GM18519 (cell line): ENCODE measurements around the gene VPS37B.
"Not testable (repeated sequence)": the region's sequence is repeated elsewhere in the genome, so short reads cannot be mapped to it uniquely, and the experiment has no call there.

ENCODE experiments used
- ATAC-seq: cut with Tn5 transposase; IDR thresholded peaks from one replicate; pipeline ENCODE4 v1.9.1; 2021; ENCODE audit warnings: mild to moderate bottlenecking, moderate library complexity; ENCODE audit not compliant: unreplicated experiment, low FRiP score

VPS37B gene

DNA sequence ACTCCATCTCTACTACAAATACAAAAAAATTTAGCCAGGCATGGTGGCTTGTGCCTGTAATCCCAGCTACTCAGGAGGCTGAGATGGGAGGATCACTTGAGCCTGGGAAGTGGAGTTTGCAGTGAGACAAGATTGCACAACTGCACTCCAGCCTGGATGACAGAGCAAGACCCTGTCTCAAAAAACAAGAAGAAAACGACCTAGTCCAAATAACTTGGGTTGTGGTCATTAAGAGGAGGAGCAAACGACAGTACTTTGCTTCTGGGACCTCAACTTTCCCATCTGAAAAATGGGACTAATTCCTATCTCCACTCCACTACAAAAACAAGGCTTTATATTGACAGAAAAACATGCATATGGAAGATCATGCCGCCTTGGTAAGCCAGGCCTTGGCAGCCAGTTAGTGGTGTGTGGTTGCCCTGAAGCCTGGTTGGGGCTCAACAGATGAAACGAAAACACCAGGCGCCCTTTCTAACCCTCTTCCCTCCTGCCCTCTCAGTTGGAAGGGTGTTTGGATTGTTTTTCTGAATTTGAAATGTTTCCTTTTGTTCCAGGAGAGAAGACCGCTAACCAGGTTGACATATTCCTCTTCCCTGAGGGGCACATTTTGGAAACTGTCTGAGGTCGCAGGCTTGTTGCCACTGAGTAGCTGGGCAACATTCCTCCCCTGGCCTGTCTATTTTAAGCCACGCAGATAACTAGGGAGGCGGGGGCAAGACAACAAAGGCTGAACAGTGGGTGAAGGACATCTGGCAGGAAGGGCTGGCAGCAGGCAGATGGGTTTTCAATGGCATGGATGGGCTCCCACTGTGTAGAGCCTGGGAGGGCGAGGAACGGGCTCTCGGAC is 13.7 kb upstream of the VPS37B start:
- no peak for ATAC-seq

DNA sequence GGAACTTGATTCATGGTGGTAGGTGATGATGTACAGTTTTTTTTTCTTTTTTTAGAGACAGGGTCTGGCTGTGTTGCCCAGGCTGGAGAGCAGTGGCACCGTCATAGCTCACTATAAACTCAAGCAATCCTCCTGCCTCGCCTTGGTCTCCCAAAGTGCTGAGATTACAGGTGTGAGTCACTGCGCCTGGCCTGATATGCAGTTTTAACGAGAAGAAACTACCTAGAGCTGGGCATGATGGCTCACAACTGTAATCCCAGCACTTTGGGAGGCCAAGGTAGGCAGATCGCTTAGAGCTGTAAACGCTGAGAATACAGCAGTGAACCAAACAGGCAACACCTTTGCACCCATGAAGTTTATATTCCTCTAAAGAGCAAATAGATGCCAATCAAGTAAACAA is 13.0 kb upstream of the VPS37B start:
- ATAC-seq = no peak

DNA sequence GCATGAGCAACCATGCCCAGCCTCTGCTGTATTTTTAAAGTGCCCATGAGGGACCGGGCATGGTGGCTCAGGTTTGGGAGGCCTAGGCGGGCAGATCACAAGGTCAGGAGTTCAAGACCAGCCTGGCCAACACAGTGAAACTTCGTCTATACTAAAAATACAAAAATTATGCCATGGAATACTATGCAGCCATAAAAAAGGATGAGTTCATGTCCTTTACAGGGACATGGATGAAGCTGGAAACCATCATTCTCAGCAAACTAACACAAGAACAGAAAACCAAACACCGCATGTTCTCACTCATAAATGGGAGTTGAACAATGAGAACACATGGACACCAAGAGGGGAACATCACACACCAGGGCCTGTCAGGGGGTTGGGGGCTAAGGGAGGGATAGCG is 9.3 kb upstream of the VPS37B start:
- ATAC-seq = not testable (repeated sequence)

DNA sequence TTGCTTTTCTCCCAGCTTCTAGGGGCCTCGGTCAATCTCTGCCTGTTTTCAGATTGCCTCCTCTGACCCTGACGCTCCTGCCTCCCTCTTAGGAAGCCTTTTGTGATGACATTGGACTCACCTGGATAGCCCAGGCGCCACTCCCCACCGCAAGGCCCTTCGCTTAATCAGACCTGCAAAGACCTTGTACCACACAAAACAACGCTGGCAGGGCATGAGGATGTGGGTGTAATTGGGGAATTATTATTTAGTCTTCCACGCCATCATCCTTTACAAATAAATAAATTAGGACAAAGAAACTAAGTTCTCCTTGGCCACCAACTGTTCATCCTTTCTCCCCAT is 7.7 kb upstream of the VPS37B start:
- ATAC-seq = no peak

DNA sequence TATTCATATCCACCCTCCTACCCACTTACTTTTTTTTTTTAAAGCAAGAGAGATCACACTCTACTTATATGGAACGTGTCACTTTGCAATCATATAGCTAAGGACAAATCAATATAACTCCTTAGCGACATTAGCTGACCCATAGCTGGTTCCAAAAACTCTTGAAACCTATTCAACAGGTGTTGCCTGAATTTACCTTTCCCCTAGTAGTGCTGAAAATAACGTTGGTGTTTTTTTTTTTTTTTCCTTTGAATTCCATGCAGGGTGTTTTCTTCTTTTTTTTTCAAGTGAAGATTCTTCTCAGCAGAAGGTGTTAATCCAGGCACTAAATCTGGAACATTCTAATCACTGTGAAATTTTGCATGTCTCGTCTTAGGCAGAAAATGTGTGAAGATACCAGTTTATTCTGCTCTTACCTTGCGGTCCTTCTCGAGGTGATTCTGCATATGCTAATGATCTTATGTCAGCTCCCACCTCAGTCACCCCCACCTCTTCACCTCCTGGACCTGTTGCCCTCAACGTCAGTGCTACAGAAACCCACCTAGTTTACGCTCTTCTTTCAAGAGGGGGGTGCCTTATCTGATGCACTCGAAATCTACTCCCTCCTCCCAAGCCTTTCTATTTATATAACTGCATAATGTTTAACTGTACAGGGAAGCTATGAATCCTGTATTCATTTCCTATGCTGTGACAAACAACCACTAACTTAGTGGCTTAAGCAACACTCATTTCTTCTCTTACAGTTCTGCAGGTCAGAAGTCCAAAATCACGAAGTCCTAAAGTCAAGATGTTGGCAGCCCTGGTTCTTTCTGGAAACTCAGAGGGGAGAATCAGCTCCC is 7.1 kb upstream of the VPS37B start:
- ATAC-seq = no peak

DNA sequence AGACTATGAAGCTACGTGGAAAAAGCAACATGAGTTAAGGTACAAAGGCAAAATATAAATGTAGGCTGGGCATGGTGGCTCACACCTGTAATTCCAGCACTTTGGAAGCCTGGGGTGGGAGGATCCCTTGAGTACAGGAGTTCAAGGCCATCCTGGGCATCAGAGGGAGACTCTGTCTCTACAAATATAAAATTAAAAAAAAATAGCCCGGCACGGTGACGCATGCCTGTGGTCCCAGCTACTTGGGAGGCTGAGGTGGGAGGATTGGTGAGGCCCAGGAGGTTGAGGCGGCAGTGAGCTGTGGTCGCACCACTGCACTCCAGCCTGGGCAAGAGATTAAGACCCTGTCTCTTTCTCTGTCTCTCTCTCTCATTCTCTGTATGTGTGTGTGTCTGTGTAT is 4.0 kb upstream of the VPS37B start:
- no peak for ATAC-seq

DNA sequence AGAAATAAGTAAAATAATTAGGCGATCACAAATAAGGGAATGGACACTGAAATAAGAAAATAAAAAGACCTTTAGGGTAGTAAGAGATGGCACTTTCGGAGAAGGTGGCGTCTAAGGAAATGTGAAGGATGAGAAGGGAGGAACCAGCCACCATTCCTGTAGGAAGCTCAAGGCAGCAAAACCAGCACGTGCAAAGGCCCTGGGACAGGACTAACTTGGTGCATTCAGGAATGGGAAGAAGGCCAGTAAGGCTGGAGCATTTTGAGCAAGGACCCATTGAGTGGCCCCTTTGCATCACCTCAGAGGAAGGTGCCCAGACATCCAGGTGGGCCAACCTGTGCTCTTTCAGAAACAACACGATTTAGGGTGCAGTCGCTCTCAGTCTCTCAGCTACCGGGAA is 738 bp upstream of the VPS37B start:
- no peak for ATAC-seq

DNA sequence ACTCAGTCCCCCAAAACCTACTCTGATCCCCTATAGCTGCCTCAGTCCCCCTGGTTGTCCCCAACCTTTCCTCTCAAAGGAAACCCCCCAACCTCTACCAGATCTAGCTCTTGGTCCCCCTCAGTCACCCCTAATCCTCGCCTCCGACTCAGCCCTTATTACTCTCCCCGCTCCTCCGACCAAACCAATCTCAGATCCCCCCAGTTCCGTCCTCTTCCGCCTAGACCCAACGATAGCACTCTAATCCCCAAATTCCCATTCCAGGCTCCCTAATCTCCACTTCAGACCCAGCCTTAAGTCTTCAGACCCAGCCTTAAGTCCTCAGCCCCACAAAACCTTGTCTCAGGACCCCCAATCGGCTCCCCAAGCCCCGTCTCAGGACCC is 612 bp downstream of the VPS37B start:
- no peak for ATAC-seq

DNA sequence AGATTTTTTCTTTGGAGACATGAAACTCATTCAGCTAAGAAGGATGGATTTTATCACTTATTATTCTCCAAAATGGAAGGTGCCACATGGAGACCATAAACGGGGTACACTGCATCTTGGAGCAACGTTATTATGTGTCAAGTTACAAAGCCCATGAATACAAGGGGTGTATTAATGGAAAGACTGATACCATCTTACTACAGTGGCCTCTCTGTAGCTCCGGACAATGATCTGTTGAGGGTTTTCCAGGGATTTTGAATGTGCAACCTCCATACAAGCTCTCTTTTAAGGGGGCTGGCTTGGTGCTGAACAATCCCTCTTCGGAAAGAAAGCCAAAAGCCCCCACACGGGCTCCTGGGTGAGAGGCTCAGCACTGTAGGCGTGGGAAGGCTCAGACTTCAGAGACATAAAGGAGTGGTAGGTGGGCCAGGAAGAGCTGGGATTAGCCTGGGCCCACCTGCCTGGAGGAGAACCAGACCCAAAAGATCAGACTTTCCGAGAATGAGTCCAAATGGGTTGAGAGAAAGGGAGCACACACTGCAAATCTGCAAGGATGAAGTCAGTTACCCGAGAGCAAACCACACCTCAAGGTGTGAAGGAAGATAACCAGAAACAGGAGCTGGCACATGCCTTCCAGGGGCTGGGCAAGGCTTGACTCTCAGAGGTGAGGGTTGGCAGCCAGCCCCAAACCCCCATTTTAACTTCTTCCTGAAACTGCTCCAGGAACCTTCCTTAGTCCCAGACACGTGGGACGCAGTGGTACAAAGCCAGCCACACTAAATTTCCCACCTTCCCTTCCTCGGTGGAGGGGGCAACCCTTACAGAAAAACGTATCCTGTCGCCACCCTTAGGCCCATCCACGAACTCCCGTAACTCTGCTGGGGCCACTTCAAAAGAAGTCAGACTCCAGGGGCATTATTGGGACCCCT is 1.5 kb downstream of the VPS37B start:
- no peak for ATAC-seq

DNA sequence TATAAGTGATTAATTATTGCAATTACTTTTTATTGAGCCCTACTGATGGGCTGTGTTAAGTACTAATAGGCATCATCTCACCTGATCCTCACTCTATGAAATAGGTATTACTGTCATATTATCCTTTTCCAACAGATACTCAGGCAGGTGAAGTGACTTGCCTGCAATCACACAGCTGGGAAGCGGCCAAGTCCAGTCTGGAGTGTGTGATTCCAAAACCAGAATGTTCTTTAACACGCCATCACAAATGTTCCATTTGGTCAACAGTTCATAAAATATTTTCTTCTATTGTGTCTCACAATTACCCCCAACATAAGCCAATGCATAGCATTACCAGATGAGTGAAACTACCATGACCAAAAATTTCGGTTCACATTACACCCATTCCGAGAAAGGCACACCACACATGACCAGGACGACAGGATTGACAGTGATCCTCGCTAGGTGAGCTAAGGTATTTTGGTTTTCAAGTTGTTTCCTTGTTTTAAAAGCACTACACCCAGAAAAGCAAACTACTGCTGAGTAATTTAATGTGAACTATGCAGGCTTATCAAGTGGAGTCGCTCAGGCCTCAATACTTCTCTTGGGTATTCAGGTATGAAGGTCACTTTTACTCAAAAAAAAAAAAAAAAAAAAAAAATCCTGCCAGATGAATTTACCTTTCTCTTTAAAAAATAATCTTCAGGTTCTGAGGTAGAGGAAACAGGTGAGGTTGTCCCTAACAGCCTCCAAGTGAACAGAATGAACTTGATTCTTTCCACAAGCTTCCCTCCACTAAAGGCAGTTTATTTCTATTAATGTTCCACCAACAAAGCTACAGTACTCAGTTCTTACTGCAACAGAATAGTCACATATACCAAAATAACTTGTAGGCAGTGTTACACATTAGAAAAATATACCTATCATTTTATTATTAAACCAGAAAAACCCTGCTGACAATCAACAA is 2.4 kb downstream of the VPS37B start:
- ATAC-seq = no peak

DNA sequence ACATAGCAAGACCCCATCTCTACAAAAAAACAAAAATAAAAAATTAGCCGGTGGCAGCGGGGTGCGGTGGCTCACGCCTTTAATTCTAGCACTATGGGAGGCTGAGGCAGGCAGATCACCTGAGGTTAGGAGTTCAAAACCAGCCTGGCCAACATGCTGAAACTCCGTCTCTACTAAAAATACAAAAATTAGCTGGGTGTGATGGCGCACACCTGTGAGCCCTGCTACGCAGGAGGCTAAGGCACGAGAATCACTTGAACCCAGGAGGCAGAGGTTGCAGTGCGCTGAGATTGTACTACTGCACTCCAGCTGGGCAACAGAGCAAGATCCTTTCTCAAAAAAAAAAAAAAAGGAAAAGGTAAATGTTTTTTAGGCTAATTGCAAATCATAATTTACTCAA is 3.2 kb downstream of the VPS37B start:
- not testable (repeated sequence) for ATAC-seq

DNA sequence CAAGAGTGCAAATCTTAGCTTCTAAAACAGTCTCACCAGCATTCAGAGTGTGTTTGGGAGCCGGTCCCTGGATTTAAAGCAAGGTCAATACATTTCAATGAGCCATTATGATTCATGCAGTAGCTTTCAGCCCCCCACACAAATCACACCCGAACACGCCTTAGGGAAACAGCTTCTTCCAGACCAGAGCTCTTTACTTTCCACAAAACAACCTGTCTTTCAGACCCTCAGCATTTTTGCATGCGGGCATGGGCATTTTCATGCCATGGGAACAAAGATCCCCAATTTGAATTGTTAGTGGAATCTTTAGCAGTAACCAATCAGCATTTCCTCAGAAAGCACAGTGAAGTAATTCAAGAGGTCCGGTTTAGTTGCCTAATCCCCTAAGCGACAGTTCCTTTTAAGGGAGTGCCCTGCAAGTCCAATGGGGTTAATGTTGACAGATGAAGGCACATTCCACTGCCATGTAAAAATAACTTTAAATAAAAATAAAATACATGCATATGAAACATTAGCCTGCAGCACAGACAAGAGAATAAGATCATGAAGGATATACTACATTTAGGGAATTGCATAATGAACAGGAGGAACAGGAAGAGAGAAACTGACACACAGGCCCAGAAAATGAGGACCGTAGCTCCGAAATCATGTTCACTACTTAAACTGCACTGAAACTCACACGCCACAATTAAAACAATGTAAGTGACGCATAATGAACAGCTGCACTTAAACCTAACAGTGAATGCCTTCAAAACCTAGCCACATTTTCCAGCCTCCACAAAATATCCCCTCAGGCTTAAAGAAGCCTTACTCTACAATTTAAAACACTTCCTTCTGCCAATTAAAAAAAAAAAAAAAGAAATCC is 4.0 kb downstream of the VPS37B start:
- ATAC-seq = no peak

DNA sequence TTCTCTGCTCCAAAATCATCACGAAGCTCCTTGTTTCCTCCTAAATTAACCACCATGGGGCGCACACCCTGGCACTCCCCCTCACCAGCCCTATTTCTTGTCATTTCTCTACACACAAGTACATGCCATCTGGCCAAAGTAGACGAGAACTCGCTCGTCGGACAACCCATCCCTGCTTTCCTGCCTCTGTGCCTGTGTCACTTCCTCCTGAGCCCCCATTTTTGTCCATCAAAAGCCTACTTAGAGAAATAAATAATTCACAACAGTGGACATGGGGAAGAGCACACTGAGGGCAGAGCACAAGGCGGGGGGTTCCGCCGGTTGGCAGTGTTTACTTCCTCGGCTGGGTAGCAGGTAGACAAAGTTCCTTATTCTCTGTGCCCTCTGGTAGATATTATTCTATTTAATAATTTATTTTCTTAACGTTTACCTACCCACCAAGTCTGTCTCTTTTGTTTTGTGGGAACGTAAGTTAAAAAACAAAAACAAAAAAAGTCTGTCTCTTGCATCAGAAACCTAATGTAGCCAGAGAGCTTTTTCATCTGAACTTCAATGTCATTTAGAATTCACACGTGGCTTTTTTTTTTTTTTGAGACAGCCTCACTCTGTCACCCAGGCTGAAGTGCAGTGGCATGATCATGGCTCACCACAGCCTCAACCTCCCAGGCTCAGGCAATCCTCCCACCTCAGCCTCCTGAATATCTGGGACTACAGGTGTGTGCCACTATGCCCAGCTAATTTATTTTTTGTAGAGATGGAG is 6.0 kb downstream of the VPS37B start:
- no peak for ATAC-seq

DNA sequence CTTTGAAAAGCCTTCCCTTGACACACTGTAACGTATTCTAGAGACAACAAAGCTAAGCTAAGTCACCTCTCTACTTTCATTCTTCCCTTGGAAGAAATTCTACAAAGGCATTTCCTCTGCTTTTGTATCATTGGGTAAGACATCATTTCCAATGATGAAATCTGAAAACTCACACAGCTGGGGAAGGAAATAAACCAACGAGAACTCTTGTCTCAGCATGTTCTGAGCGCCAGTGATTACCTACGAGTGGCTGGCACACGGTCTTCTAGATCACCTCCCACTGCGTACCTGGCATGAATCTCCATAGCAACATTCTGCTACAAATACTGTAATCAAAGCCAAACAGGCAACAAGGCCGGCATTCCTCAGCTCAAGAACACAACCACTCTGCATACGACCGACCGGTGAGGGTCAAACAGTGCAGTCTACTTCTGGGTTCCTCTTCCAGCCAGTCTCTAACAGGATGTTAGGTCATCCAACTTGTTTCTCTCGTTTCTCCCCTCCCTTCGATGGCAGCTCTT is 7.6 kb downstream of the VPS37B start:
- ATAC-seq = no peak

DNA sequence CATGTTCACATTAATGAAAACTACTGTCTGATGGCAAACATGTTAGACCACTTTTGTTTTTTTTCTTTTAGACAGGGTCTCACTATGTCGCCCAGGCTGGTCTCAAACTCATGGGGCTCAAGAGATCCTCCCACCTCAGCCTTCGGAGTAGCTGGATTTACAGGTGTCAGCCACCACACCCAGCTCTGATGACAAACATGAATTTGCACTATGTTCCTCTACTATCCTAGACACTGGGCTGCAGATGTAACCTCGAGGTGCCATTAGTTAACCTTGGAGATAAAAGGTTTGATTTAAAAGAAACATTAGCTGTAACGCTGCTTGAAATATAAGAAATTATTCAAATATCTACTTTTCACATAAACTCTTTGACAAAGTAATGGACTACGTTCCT is 8.1 kb downstream of the VPS37B start:
- ATAC-seq = no peak

DNA sequence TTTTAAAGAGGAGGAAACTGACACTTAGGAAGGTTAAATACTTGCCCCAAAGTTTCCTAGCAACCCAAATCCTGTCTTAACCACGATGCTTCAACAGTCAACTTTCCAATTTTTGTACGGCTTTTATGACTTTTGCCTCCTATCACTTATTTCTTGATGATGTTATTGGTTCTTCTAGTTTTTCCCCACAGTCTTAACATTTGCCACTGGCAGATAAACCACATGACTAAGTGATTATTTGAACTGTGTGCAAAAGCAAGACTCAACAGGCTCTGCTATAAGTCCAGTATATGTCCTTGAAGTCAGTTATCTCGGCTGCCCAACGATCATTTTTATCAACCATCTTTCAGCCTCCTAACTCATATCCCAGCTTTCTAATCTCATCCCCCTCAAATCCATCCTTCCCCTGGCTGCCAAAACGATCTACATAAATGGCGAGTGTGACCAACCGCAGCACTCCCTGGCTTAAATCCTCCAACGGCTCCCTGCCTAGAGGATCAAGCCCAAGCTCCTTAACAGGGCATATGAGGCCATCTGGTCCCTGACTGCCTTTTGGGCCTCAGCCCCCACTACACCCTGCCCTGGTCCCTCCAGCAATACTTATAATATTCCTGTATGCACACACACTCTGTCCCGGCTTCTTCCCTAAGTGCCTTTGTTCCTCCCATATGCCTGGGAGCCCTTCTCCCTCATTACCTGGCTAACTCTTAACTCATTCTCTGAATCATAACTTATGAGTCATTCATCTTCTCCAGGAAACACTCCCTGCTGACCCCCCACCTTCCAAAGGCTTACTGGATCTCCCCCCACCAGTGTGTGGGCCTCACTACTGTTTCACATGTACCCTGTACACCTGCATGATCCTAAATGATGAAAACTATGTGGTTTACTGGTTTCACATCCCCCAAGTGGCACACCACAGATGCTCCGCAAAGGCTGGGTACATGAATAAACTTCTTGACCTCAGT is 8.8 kb downstream of the VPS37B start:
- ATAC-seq = peak; percentile 67

DNA sequence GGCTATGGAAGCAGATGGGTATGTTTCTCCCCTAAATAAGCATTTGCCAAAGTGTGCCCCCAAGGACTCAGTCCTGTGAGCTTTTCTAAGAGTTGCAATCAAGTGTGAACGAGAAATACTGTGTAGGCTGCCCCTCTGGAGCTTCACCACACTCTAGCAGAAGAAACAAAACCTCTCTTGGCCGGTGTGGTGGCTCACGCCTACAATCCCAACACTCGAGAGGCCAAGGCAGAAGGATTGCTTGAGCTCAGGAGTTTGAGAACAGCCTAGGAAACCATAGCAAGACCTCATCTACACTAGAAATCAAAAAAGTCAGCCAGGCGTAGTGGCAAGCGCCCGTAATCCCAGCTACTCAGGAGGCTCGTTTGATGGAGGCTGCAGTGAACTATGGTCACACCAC is 9.8 kb downstream of the VPS37B start:
- ATAC-seq = no peak
